Endothelial cell of umbilical vein (primary cell): ENCODE results near the gene SRP68. TPM values are rescaled to one million over a fixed set of nuclear protein-coding genes. Genes with fewer than 3 reads are reported as not detected.

ENCODE experiments used
- BruUV-seq: library from RNA; stranded (reverse); fragments of 400-500 nt; replicated peaks from 2 replicates; lab custom pipeline; 2021; lab: Mats Ljungman, UMichigan
- CTCF ChIA-PET: fragments of 300-600, 350-600 bp; sonication (Branson Sonifier 250); formaldehyde crosslinking; loops from one replicate; lab custom pipeline; 2021; ENCODE audit warnings: antibody characterized with exemption, inconsistent platforms; lab: Charles Lee
- POLR2A ChIA-PET: fragments of 300-600, 350-600 bp; sonication (Branson Sonifier 250); formaldehyde crosslinking; loops from one replicate; lab custom pipeline; 2021; ENCODE audit warnings: antibody characterized with exemption, inconsistent platforms; lab: Charles Lee
- DNase-seq: peaks from one replicate; pipeline ENCODE4 v3.0.0-alpha.2; 2011; ENCODE audit warnings: low read depth, low spot score
- FAIRE-seq: peaks from 2 replicates; lab custom pipeline; 2011; peaks lifted over from hg19 to GRCh38; lab: Jason Lieb, UNC
- H2AFZ ChIP-seq: 2 replicates; pipeline ENCODE4 v1.6.0; 2012; ENCODE audit warnings: low read depth, low read length, control low read depth, inconsistent platforms
- H3K27ac ChIP-seq: 2 replicates; pipeline ENCODE4 v1.5.1; 2011; ENCODE audit warnings: low read depth, mild to moderate bottlenecking, control low read depth, low read length, moderate library complexity; ENCODE audit not compliant: insufficient read depth
- H3K27me3 ChIP-seq, 2 experiments: 2 replicates each; pipeline versions ENCODE4 v1.6.0 to v1.6.1; 2011; ENCODE audit warnings: low read length in 2 of 2, mixed read lengths in 1 of 2; ENCODE audit not compliant: control insufficient read depth in 2 of 2, insufficient read depth in 2 of 2
- H3K36me3 ChIP-seq, 2 experiments: 2 replicates in 1 of 2; 3 replicates in 1 of 2; pipeline ENCODE4 v1.5.1; 2011; ENCODE audit warnings: low read length in 2 of 2, mild to moderate bottlenecking in 1 of 2, moderate library complexity in 1 of 2; ENCODE audit not compliant: control insufficient read depth in 2 of 2, insufficient read depth in 2 of 2; ENCODE audit errors: extremely low read depth in 1 of 2
- H3K4me1 ChIP-seq: 3 replicates; pipeline ENCODE4 v1.5.1; 2011; ENCODE audit warnings: mild to moderate bottlenecking, low read length; ENCODE audit not compliant: control insufficient read depth, insufficient read depth; ENCODE audit errors: extremely low read depth
- H3K4me2 ChIP-seq: 2 replicates; pipeline ENCODE4 v1.6.1; 2011; ENCODE audit warnings: low read length, control low read depth, mixed read lengths; ENCODE audit not compliant: insufficient read depth
- H3K4me3 ChIP-seq, 3 experiments: fragments of 200-600 bp in 1 of 3; sonication (generic), shearing (Covaris generic) in 1 of 3; replicated peaks in 1 of 3; 2 replicates each; pipeline ENCODE4 v1.5.1; 2011 to 2016; ENCODE audit warnings: control low read depth in 3 of 3, low read length in 3 of 3, mild to moderate bottlenecking in 2 of 3, inconsistent platforms in 1 of 3, low read depth in 1 of 3, moderate library complexity in 1 of 3; ENCODE audit not compliant: insufficient read depth in 1 of 3
- H3K79me2 ChIP-seq: 2 replicates; pipeline ENCODE4 v1.6.0; 2012; ENCODE audit warnings: low read length, inconsistent platforms; ENCODE audit not compliant: control insufficient read depth, insufficient read depth
- H3K9ac ChIP-seq: replicated peaks from 2 replicates; pipeline ENCODE3; 2011; ENCODE audit warnings: low read length, control low read depth; ENCODE audit not compliant: insufficient read depth; ENCODE audit errors: extremely low read depth
- H3K9me1 ChIP-seq: replicated peaks from 3 replicates; pipeline ENCODE4 v1.6.0; 2011; ENCODE audit warnings: mild to moderate bottlenecking, low read length; ENCODE audit not compliant: control insufficient read depth, insufficient read depth; ENCODE audit errors: extremely low read depth
- H3K9me3 ChIP-seq: replicated peaks from 2 replicates; pipeline ENCODE4 v1.5.1; 2012; ENCODE audit warnings: low read length, inconsistent platforms; ENCODE audit not compliant: control insufficient read depth, insufficient read depth
- H4K20me1 ChIP-seq: replicated peaks from 2 replicates; pipeline ENCODE3; 2011; ENCODE audit warnings: mild to moderate bottlenecking, low read length; ENCODE audit not compliant: control insufficient read depth, insufficient read depth; ENCODE audit errors: extremely low read depth
- CTCF ChIP-seq, 2 donors: IDR thresholded peaks; 1 replicate in 1 of 2; 2 replicates in 1 of 2; pipeline ENCODE4 v1.5.1; 2011; ENCODE audit warnings: low read length in 2 of 2, mild to moderate bottlenecking in 2 of 2, moderate library complexity in 2 of 2, control low read depth in 1 of 2, inconsistent platforms in 1 of 2, low read depth in 1 of 2; ENCODE audit not compliant: insufficient read depth in 1 of 2; ENCODE audit errors: extremely low read depth in 1 of 2
- GATA2 ChIP-seq: IDR thresholded peaks from 2 replicates; pipeline ENCODE4 v1.7.0; 2011; ENCODE audit warnings: low read depth, mild to moderate bottlenecking, moderate library complexity, mixed read lengths, low read length; ENCODE audit not compliant: insufficient read length, insufficient read depth
- POLR2A ChIP-seq: IDR thresholded peaks from 2 replicates; pipeline ENCODE4 v1.6.1; 2012; ENCODE audit warnings: low read depth, mild to moderate bottlenecking, control low read depth, low read length
- POLR2AphosphoS5 ChIP-seq: IDR thresholded peaks from 2 replicates; pipeline ENCODE4 v1.6.1; 2012; ENCODE audit warnings: low read depth, mild to moderate bottlenecking, control low read depth, low read length, moderate library complexity; ENCODE audit not compliant: insufficient read depth
- dilution Hi-C: fragments of 300-500 bp; cut with MboI; formaldehyde crosslinking; loops from one replicate; pipeline ENCODE4 v1.15.0; 2019; ENCODE audit warnings: low sequenced_read_pairs; ENCODE audit not compliant: extremely low pct_ligation_motif_present
- intact Hi-C: fragments of 100-400 bp; cut with micrococcal nuclease; formaldehyde crosslinking; loops from one replicate; pipeline ENCODE4 v1.10.0; 2022
- polyA plus RNA-seq, 4 experiments: library from polyadenylated mRNA; depleted of rRNA in 3 of 4; stranded (reverse) in 3 of 4; unstranded in 1 of 4; fragments of >200 nt; gene quantifications; 2 replicates each; pipeline versions ENCODE4 v1.2.1 to v1.2.3, GENCODE V29; 2011 to 2012; ENCODE audit warnings: missing spikeins in 1 of 4
- total RNA-seq: library from RNA; stranded (reverse); gene quantifications from 2 replicates; pipeline ENCODE4 v1.2.3, GENCODE V29; 2021

Gene SRP68
- total and polyA plus RNA-seq, 2 donors (not counting 3 experiments of a cell fraction or from before 2014, with no cell fraction given): 64.6 to 81.7 TPM

- peaks cover 0 to 7% of the 10 kb centered on the region in 2 experiments for H3K36me3 ChIP-seq
- H3K9ac ChIP-seq: peak within 1 kb of the TSS; percentile 69
- peak within 1 kb of the TSS; percentile 98 for H2AFZ ChIP-seq
- peaks cover 11% of the 10 kb centered on the region for H3K79me2 ChIP-seq
- H3K9me1 ChIP-seq: no peaks in the 10 kb centered on the region
- dilution Hi-C loops: no loop called here
- TF ChIP-seq POLR2AphosphoS5 (peak; percentile 65), POLR2A (peak; percentile 88), CTCF (IDR thresholded peaks at IDR 0.05; ENCODE audit: extremely low read depth in 1 of 2, insufficient read depth in 1 of 2, low read depth in 1 of 2, low read length in 2 of 2) (peak in 1 of 2 donors; percentile 17), GATA2 (no peak)
- DNase-seq (peak; percentile 91), FAIRE-seq (peak; percentile 91)
- H3K4me3 ChIP-seq: peak within 1 kb of the TSS; percentile 73 to 87 (median 78)
- CTCF ChIA-PET: interaction anchor here (1.0 to 4.2 kb wide), 10 partner anchors 10 to 295 kb away, joined by 3 to 24 read pairs (median 4); partner anchors contain the start of genes MRPL38 and PRPSAP1
- H3K27ac ChIP-seq: peak within 1 kb of the TSS; percentile 52
- peaks cover 8% of the 10 kb centered on the region for H3K4me1 ChIP-seq
- no peaks in the 10 kb centered on the region for H4K20me1 ChIP-seq
- no TSS peak for BruUV-seq
- intact Hi-C loops: loop anchor here (1.0 kb wide), 2 partner anchors 12 to 31 kb away; partner anchors contain the start of gene SRP68
- POLR2A ChIA-PET: interaction anchor here (1.2 kb wide), 1 partner anchor 31 kb away, joined by 5 read pairs; the partner anchor contains the start of gene SRP68
- H3K27me3 ChIP-seq: no peaks in the 10 kb centered on the region
- no peaks in the 10 kb centered on the region for H3K9me3 ChIP-seq
- H3K4me2 ChIP-seq: peak within 1 kb of the TSS; percentile 79
Observed at GRCh38 chr17:76103274-76104139, 31.2 kb upstream of the SRP68 start, which contains the start of gene EXOC7. EXOC7 (minus strand) TSS chr17:76103787; CDS start chr17:76103692, 95 bp downstream.
